Measurements from ENCODE around the gene AQP9. TPM values are rescaled to one million over a fixed set of nuclear protein-coding genes. Genes with fewer than 3 reads are reported as not detected.

AQP9 gene
- total and polyA plus RNA-seq, 2 of the 8 experiments (the other 6 are each of a cell fraction or from before 2014, with no cell fraction given) = not detected

GRCh38 chr15:58233341-58233740 is 95.2 kb downstream of the AQP9 start:
- Histone ChIP-seq H3K4me2 (ENCODE audit: insufficient read depth in 1 of 2, low read depth in 2 of 2, low read length in 2 of 2) (no peak overlapping the region), H4K5ac (ENCODE audit: insufficient read length, low read depth, low read length) (no peak overlapping the region), H3K14ac (ENCODE audit: insufficient read length) (no peak overlapping the region), H3K27me3 (replicated peaks in 1 of 4; ENCODE audit: control insufficient read depth in 3 of 4, extremely low read depth in 1 of 4, insufficient read depth in 3 of 4, low read length in 3 of 4) (no peaks in the 10 kb centered on the region), H3K56ac (replicated peaks; ENCODE audit: insufficient read length, low read depth, low read length) (no peak overlapping the region), H3K27ac (ENCODE audit: low read depth, low read length) (no peak overlapping the region), H4K8ac (ENCODE audit: extremely low read depth, insufficient read depth, low read length) (no peak overlapping the region), H2BK15ac (ENCODE audit: low read length) (no peak overlapping the region), H2BK20ac (ENCODE audit: low read length) (no peak overlapping the region), H3K4ac (replicated peaks; ENCODE audit: insufficient read length, low read depth, low read length) (no peak overlapping the region), H2BK120ac (replicated peaks; ENCODE audit: low read depth, low read length) (no peak overlapping the region), H4K91ac (replicated peaks; ENCODE audit: insufficient read length, low read length) (no peak overlapping the region), H3K9me3 (ENCODE audit: insufficient read depth in 2 of 2, low read depth in 1 of 2, low read length in 1 of 2) (peaks cover 4 to 12% of the 10 kb centered on the region in 2 experiments; a peak in 2 of 4 replicates), H3K23me2 (ENCODE audit: low read depth, low read length) (peaks cover 2% of the 10 kb centered on the region; the same call in 1 of the 2 replicates), H3K4me1 (replicated peaks in 1 of 4; ENCODE audit: control insufficient read depth in 3 of 4, insufficient read depth in 4 of 4, low read length in 3 of 4) (peaks cover 6 to 15% (median 10%) of the 10 kb centered on the region in 4 experiments; a peak in 6 of 7 replicates), H2BK5ac (ENCODE audit: low read depth, low read length) (no peak overlapping the region), H3K18ac (ENCODE audit: extremely low read depth, low read length) (no peak overlapping the region), H2AK5ac (ENCODE audit: low read depth, low read length) (no peak overlapping the region), H3K23ac (ENCODE audit: insufficient read length) (no peak overlapping the region), H3K36me3 (ENCODE audit: control insufficient read depth in 2 of 4, insufficient read depth in 4 of 4, low read length in 3 of 4) (no peaks in the 10 kb centered on the region), H2AFZ (ENCODE audit: low read length) (no peak overlapping the region), H4K20me1 (replicated peaks in 1 of 2; ENCODE audit: control insufficient read depth in 1 of 2, insufficient read depth in 2 of 2, low read length in 2 of 2) (no peaks in the 10 kb centered on the region), H3K9ac (replicated peaks in 1 of 4; ENCODE audit: extremely low read depth in 1 of 4, low read depth in 3 of 4, low read length in 3 of 4) (no peak overlapping the region), H3K4me3 (ENCODE audit: extremely low read depth in 1 of 4, insufficient read depth in 2 of 4, low read depth in 3 of 4, low read length in 4 of 4) (no peak overlapping the region), H2BK12ac (ENCODE audit: low read depth, low read length) (no peak overlapping the region), H3K79me2 (ENCODE audit: control insufficient read depth in 1 of 2, insufficient read depth in 2 of 2, low read length in 2 of 2) (no peaks in the 10 kb centered on the region), H3K79me1 (ENCODE audit: low read depth, low read length) (no peaks in the 10 kb centered on the region)
- TF ChIP-seq USF2 (IDR thresholded peaks at IDR 0.05; ENCODE audit: low read length) (no peak), POLR2A (IDR thresholded peaks at IDR 0.05; ENCODE audit: control extremely low read depth in 1 of 2, low read depth in 2 of 2, low read length in 2 of 2) (no peak), RAD21 (IDR thresholded peaks at IDR 0.05 in 1 of 2, conservative IDR thresholded peaks at IDR 0.05 in 1 of 2; ENCODE audit: low read depth in 2 of 2, low read length in 2 of 2) (no peak), HDAC2 (IDR thresholded peaks at IDR 0.05; ENCODE audit: borderline replicate concordance in 1 of 2, low read depth in 2 of 2, low read length in 2 of 2) (no peak), BCL11A (IDR thresholded peaks at IDR 0.05; ENCODE audit: low read depth in 2 of 2, low read length in 2 of 2) (no peak), TCF12 (IDR thresholded peaks at IDR 0.05; ENCODE audit: low read depth, low read length) (no peak), EZH2 (IDR thresholded peaks at IDR 0.05; ENCODE audit: low read depth, low read length, severe bottlenecking) (no peak), CHD1 (IDR thresholded peaks at IDR 0.05; ENCODE audit: low read depth, low read length) (no peak)
- TF ChIP-seq, protein P1, sequence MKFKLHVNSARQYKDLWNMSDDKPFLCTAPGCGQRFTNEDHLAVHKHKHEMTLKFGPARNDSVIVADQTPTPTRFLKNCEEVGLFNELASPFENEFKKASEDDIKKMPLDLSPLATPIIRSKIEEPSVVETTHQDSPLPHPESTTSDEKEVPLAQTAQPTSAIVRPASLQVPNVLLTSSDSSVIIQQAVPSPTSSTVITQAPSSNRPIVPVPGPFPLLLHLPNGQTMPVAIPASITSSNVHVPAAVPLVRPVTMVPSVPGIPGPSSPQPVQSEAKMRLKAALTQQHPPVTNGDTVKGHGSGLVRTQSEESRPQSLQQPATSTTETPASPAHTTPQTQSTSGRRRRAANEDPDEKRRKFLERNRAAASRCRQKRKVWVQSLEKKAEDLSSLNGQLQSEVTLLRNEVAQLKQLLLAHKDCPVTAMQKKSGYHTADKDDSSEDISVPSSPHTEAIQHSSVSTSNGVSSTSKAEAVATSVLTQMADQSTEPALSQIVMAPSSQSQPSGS (IDR thresholded peaks at IDR 0.05; ENCODE audit: low read length) = no peak
- ChIA-PET POLR2A (ENCODE audit: partially characterized antibody) (interaction anchor here (0.6 kb wide), 1 partner anchor 164 kb away, joined by 3 read pairs; no protein-coding TSS in a partner anchor), CTCF (ENCODE audit: partially characterized antibody) (interaction anchor here (1.0 kb wide), 1 partner anchor 8 kb away, joined by 3 read pairs; no protein-coding TSS in a partner anchor)
- FAIRE-seq (no peak), DNase-seq (ENCODE audit: low read depth in 1 of 2, low spot score in 2 of 2) (no peak)
- WGBS, 2 experiments (ENCODE audit: extremely low coverage in 1 of 2, insufficient coverage in 1 of 2, insufficient read length in 1 of 2, insufficient replicate concordance in 2 of 2, low coverage in 1 of 2, low lambda C conversion rate in 2 of 2, missing lambda C conversion rate in 1 of 2) = 100% methylated on average over 1 of the region's 1 CpG; no CpG with 5 or more reads in 1 of the 2 experiments
